H1 (cell line): Measurements from ENCODE around the gene TMEM106C. TPM values are rescaled to one million over a fixed set of nuclear protein-coding genes. Genes with fewer than 3 reads are reported as not detected.

ENCODE experiments used
- ASH2L ChIP-seq: fragments of 200-600, 300-600 bp; sonication (generic); IDR thresholded peaks from one replicate; pipeline ENCODE4 v1.7.1; 2017; ENCODE audit warnings: low read length
- BCL11A ChIP-seq, 2 experiments: IDR thresholded peaks; one replicate each; pipeline ENCODE4 v1.6.1; 2011; ENCODE audit warnings: low read depth in 2 of 2, low read length in 2 of 2, mild to moderate bottlenecking in 2 of 2
- CBX5 ChIP-seq: fragments of 300-800, 300-1000 bp; sonication (generic); IDR thresholded peaks from 2 replicates; pipeline ENCODE4 v1.7.1; 2016; ENCODE audit warnings: antibody characterized with exemption, low read length, low read depth
- EP300 ChIP-seq, 2 experiments: IDR thresholded peaks; 1 replicate in 1 of 2; 2 replicates in 1 of 2; pipeline ENCODE4 v1.6.1; 2011 to 2012; ENCODE audit warnings: low read depth in 2 of 2, low read length in 2 of 2, mild to moderate bottlenecking in 2 of 2, borderline replicate concordance in 1 of 2, inconsistent platforms in 1 of 2, moderate library complexity in 1 of 2
- FOSL1 ChIP-seq: IDR thresholded peaks from 2 replicates; pipeline ENCODE4 v1.6.1; 2011; ENCODE audit warnings: mild to moderate bottlenecking, low read depth, low read length, moderate library complexity; ENCODE audit not compliant: insufficient read depth
- JUN ChIP-seq: IDR thresholded peaks from 2 replicates; pipeline ENCODE4 v1.6.1; 2011; ENCODE audit warnings: low read depth, mild to moderate bottlenecking, improper control_type of control experiment, low read length
- JUND ChIP-seq: IDR thresholded peaks from 2 replicates; pipeline ENCODE4 v1.6.1; 2011; ENCODE audit warnings: mild to moderate bottlenecking, improper control_type of control experiment, low read length
- KDM1A ChIP-seq: fragments of 200-600, 300-600 bp; sonication (generic); IDR thresholded peaks from 2 replicates; pipeline ENCODE4 v1.7.1; 2016; ENCODE audit warnings: mild to moderate bottlenecking, low read length, borderline replicate concordance
- RAD21 ChIP-seq, 2 experiments: IDR thresholded peaks in 1 of 2; conservative IDR thresholded peaks in 1 of 2; 2 replicates each; pipeline ENCODE4 v1.6.1; 2011; ENCODE audit warnings: low read depth in 2 of 2, low read length in 2 of 2, improper control_type of control experiment in 1 of 2, inconsistent platforms in 1 of 2, mild to moderate bottlenecking in 1 of 2, moderate library complexity in 1 of 2
- SIRT6 ChIP-seq: IDR thresholded peaks from one replicate; pipeline ENCODE4 v1.7.1; 2012; ENCODE audit warnings: low read length, inconsistent platforms
- SP4 ChIP-seq: IDR thresholded peaks from 2 replicates; pipeline ENCODE4 v1.6.1; 2012; ENCODE audit warnings: low read length, inconsistent platforms
- SRF ChIP-seq: IDR thresholded peaks from 2 replicates; pipeline ENCODE4 v1.6.1; 2011; ENCODE audit warnings: mild to moderate bottlenecking, low read depth, low read length, moderate library complexity
- SUZ12 ChIP-seq: fragments of 200-600 bp; sonication (generic); IDR thresholded peaks from 2 replicates; pipeline ENCODE4 v1.6.1; 2012; ENCODE audit warnings: mild to moderate bottlenecking, inconsistent platforms, low read length, moderate library complexity, mixed read lengths
- TAF7 ChIP-seq: optimal IDR thresholded peaks from 2 replicates; pipeline ENCODE3; 2011; ENCODE audit warnings: low read depth, mild to moderate bottlenecking, inconsistent platforms, low read length, moderate library complexity, borderline replicate concordance
- TBP ChIP-seq: IDR thresholded peaks from 2 replicates; pipeline ENCODE4 v1.6.1; 2011; ENCODE audit warnings: low read depth, low read length, improper control_type of control experiment
- TCF12 ChIP-seq: IDR thresholded peaks from 2 replicates; pipeline ENCODE4 v1.6.1; 2011; ENCODE audit warnings: low read depth, mild to moderate bottlenecking, low read length
- polyA plus RNA-seq, 7 experiments: library from polyadenylated mRNA; depleted of rRNA in 3 of 7; stranded (reverse) in 5 of 7; unstranded in 2 of 7; fragments of >200 nt in 5 of 7; fragments of 200-250 nt in 2 of 7; gene quantifications; 1 replicate in 5 of 7; 2 replicates in 1 of 7; 4 replicates in 1 of 7; pipeline versions ENCODE4 v1.2.1 to v1.2.3, GENCODE V29; 2011 to 2013; ENCODE audit warnings: missing spikeins in 2 of 7, mixed read lengths in 2 of 7
- total RNA-seq: library from RNA; stranded (reverse); fragmentation: NEBNext Ultra II Directional; extraction: Animal tissue kit (Norgen Biotek cat#: 25700); gene quantifications from 2 replicates; pipeline ENCODE4 v1.2.1, GENCODE V29; 2021
- TF ChIP-seq, protein P1 (sequence below): IDR thresholded peaks from 2 replicates; pipeline ENCODE4 v1.6.1; 2012; ENCODE audit warnings: inconsistent platforms
- TF ChIP-seq, protein P2 (sequence below): IDR thresholded peaks from 2 replicates; pipeline ENCODE4 v1.6.1; 2011; ENCODE audit warnings: low read depth, mild to moderate bottlenecking, low read length; ENCODE audit not compliant: insufficient read depth
- TF ChIP-seq, protein P3 (sequence below): IDR thresholded peaks from 2 replicates; pipeline ENCODE4 v1.6.1; 2011; ENCODE audit warnings: low read length, improper control_type of control experiment

Gene TMEM106C
- total and polyA plus RNA-seq, 2 of the 8 experiments (the other 6 are each of a cell fraction or from before 2014, with no cell fraction given), result 36.6 to 45.3 TPM

DNA sequence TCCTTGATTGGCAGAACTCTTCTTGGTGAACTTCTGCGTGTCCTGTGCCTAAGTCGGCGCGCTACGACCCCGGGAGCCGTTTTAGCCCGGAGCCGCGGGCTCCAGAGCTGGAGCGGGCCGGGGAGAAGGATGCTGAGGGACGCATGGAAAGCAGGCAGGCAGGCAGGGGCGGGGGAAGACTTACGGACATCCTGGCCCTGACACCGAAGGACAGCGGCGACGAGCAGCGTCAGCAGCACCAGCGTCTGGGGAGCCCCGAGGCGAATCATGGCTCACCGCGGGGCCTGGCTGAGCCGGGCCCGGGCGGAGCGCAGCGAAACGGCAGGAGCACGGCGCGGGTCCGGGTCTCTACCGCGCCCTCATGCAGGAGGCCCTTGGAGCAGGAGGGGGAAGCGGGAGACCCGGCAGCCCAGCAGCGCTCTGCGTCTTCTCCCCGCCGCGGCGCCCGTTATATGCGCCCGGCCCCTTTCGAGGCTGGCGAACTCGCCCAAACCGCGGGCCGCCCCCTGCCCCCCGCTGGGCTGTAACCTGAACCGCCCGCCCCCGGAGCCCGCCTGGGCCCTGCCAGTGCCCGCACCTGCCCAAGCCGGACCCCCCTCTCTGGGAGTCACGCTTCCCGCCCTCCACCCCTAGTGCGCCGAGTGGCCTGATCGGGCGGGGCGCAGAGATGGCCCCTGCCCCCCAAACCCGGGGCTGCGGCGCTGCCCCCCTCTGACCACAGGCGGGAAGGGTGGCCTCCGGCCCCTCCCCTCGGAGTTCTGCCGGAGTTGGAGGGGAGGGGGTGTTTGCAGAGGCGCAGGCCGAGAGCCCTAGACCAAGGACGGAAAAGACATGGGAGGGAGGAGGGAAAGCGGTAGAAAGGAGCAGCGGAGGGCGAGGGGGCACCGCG, 40.9 kb downstream of the TMEM106C start, which contains the start of gene COL2A1 (continued):
- TF ChIP-seq, protein P1, sequence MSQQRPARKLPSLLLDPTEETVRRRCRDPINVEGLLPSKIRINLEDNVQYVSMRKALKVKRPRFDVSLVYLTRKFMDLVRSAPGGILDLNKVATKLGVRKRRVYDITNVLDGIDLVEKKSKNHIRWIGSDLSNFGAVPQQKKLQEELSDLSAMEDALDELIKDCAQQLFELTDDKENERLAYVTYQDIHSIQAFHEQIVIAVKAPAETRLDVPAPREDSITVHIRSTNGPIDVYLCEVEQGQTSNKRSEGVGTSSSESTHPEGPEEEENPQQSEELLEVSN, result peak; percentile 73
- TF ChIP-seq TCF12 (0 out of 2 replicates have a peak, but pooled peaks have one; percentile 24), JUN (no peak), FOSL1 (no peak), JUND (no peak), SIRT6 (no peak), BCL11A (IDR thresholded peaks at IDR 0.05; ENCODE audit: low read depth in 2 of 2, low read length in 2 of 2) (no peak), SP4 (no peak), EP300 (IDR thresholded peaks at IDR 0.05; ENCODE audit: borderline replicate concordance in 1 of 2, low read depth in 2 of 2, low read length in 2 of 2) (peak in 1 of 2 experiments; percentile 35; a peak in 1 of 3 replicates), ASH2L (no peak), TBP (peak; percentile 24), SUZ12 (no peak; the same call in 1 of the 2 replicates), KDM1A (0 out of 2 replicates have a peak, but pooled peaks have one; percentile 35), RAD21 (IDR thresholded peaks at IDR 0.05 in 1 of 2, conservative IDR thresholded peaks at IDR 0.05 in 1 of 2; ENCODE audit: low read depth in 2 of 2, low read length in 2 of 2) (no peak), CBX5 (no peak), TAF7 (peak; percentile 64), SRF (no peak)
- TF ChIP-seq, protein P2, sequence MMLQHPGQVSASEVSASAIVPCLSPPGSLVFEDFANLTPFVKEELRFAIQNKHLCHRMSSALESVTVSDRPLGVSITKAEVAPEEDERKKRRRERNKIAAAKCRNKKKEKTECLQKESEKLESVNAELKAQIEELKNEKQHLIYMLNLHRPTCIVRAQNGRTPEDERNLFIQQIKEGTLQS, result no peak
- TF ChIP-seq, protein P3, sequence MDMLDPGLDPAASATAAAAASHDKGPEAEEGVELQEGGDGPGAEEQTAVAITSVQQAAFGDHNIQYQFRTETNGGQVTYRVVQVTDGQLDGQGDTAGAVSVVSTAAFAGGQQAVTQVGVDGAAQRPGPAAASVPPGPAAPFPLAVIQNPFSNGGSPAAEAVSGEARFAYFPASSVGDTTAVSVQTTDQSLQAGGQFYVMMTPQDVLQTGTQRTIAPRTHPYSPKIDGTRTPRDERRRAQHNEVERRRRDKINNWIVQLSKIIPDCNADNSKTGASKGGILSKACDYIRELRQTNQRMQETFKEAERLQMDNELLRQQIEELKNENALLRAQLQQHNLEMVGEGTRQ, result no peak
